Left ventricle myocardium inferior (tissue), 1 donor: ENCODE results near the gene SPAG6. TPM values are rescaled to one million over a fixed set of nuclear protein-coding genes. Genes with fewer than 3 reads are reported as not detected.
"Not testable (repeated sequence)": the region's sequence is repeated elsewhere in the genome, so short reads cannot be mapped to it uniquely, and the experiment has no call there.

Experiments
- DNase-seq: peaks from one replicate; pipeline ENCODE4 v3.0.0-alpha.2; 2020
- H3K27ac ChIP-seq: fragments of 200-600 bp; replicated peaks from 2 replicates; pipeline ENCODE4 v1.8.0; 2021
- H3K27me3 ChIP-seq: fragments of 200-600 bp; 2 replicates; pipeline ENCODE4 v1.8.0; 2021; ENCODE audit warnings: low read depth
- H3K36me3 ChIP-seq: fragments of 200-600 bp; 2 replicates; pipeline ENCODE4 v1.8.0; 2021
- H3K4me1 ChIP-seq: fragments of 200-600 bp; 2 replicates; pipeline ENCODE4 v1.8.0; 2021
- H3K4me3 ChIP-seq: fragments of 200-600 bp; 2 replicates; pipeline ENCODE4 v1.8.0; 2021; ENCODE audit warnings: mild to moderate bottlenecking, moderate library complexity
- H3K9me3 ChIP-seq: fragments of 200-600 bp; replicated peaks from 2 replicates; pipeline ENCODE4 v1.8.0; 2021
- CTCF ChIP-seq: fragments of 200-600 bp; IDR thresholded peaks from 2 replicates; pipeline ENCODE4 v1.8.0; 2021; ENCODE audit warnings: antibody characterized with exemption, mild to moderate bottlenecking, borderline replicate concordance
- intact Hi-C: fragments of 100-400 bp; cut with micrococcal nuclease; formaldehyde crosslinking; loops from one replicate; pipeline ENCODE4 v1.11.0; 2022
- total RNA-seq: library from RNA; stranded (reverse); fragmentation: NEBNext Ultra II Directional; extraction: Animal tissue kit (Norgen Biotek cat#: 25700); gene quantifications from one replicate; pipeline ENCODE4 v1.2.1, GENCODE V29; 2021
- donor health status: DM: no; HTN: yes; CAD: no; lungs with severe emphysema.

SPAG6 gene
- total RNA-seq, 1 donor from 2014 or later = not detected

- peaks cover 34% of the 10 kb centered on the region for H3K27me3 ChIP-seq
- intact Hi-C loops = no loop called here
- no peak for DNase-seq
- no peak overlapping the region for H3K27ac ChIP-seq
- TF ChIP-seq CTCF = no peak
- no peaks in the 10 kb centered on the region for H3K4me1 ChIP-seq
- no peaks in the 10 kb centered on the region for H3K9me3 ChIP-seq
- no peak overlapping the region for H3K4me3 ChIP-seq
- H3K36me3 ChIP-seq = no peaks in the 10 kb centered on the region
Measured at GRCh38 chr10:22356324-22356873, 11.1 kb downstream of the SPAG6 start.

GRCh38 chr10:22357770-22358169 is 12.5 kb downstream of the SPAG6 start:
- H3K27ac ChIP-seq, intact Hi-C loops, H3K4me1 ChIP-seq, H3K9me3 ChIP-seq, H3K36me3 ChIP-seq, DNase-seq, H3K4me3 ChIP-seq: not testable (repeated sequence)
- H3K27me3 ChIP-seq = peaks cover 31% of the 10 kb centered on the region

- H3K9me3 ChIP-seq = no peaks in the 10 kb centered on the region
Measured at GRCh38 chr10:22363305-22363704, 18.0 kb downstream of the SPAG6 start.

GRCh38 chr10:22364407-22365140 is 19.3 kb downstream of the SPAG6 start:
- no peak for DNase-seq

More at GRCh38 chr10:22363305-22363704, 18.0 kb downstream of the SPAG6 start:
- Histone ChIP-seq H3K27ac (no peak overlapping the region), H3K4me1 (no peaks in the 10 kb centered on the region), H3K4me3 (no peak overlapping the region), H3K27me3 (peaks cover 14% of the 10 kb centered on the region), H3K36me3 (no peaks in the 10 kb centered on the region)
- no peak for DNase-seq
- no peak for TF ChIP-seq CTCF
- intact Hi-C loops = no loop called here

GRCh38 chr10:22365233-22365632 is 19.9 kb downstream of the SPAG6 start:
- Histone ChIP-seq H3K27me3 (peaks cover 14% of the 10 kb centered on the region), H3K4me3 (no peak overlapping the region), H3K36me3 (no peaks in the 10 kb centered on the region), H3K27ac (no peak overlapping the region), H3K9me3 (no peaks in the 10 kb centered on the region), H3K4me1 (no peaks in the 10 kb centered on the region)
- DNase-seq = no peak
- intact Hi-C loops = no loop called here
- no peak for TF ChIP-seq CTCF

More at GRCh38 chr10:22364407-22365140, 19.3 kb downstream of the SPAG6 start:
- Histone ChIP-seq H3K27me3 (peaks cover 14% of the 10 kb centered on the region), H3K27ac (no peak overlapping the region), H3K4me1 (no peaks in the 10 kb centered on the region), H3K9me3 (no peaks in the 10 kb centered on the region), H3K4me3 (no peak overlapping the region), H3K36me3 (no peaks in the 10 kb centered on the region)
- intact Hi-C loops = no loop called here
- TF ChIP-seq CTCF = no peak
